Loucy (cell line): ENCODE results near the gene CST4.

ENCODE experiments used
- CTCF ChIP-seq: fragments of 200-600 bp; sonication (generic); conservative IDR thresholded peaks from 2 replicates; pipeline ENCODE4 v1.5.1; 2014; ENCODE audit warnings: mild to moderate bottlenecking, antibody characterized with exemption, low read length
- EZH2phosphoT487 ChIP-seq: fragments of 200-600 bp; IDR thresholded peaks from 2 replicates; pipeline ENCODE4 v1.6.1; 2018; ENCODE audit warnings: antibody characterized with exemption, mild to moderate bottlenecking, moderate library complexity, borderline replicate concordance

GRCh38 chr20:23669327-23669726, 19.5 kb downstream of the CST4 start:
- TF ChIP-seq CTCF (no peak), EZH2phosphoT487 (no peak)
